HEK293 (cell line): ENCODE measurements around the gene KRTAP10-11.

Source experiments
- ZNF10 ChIP-seq: fragments of 450-650 bp; formaldehyde crosslinking; IDR thresholded peaks from 2 replicates; pipeline ENCODE4 v1.5.1; 2017; ENCODE audit warnings: missing biosample characterization, missing genetic modification characterization
- ZNF302 ChIP-seq: fragments of 450-650 bp; formaldehyde crosslinking; IDR thresholded peaks from 2 replicates; pipeline ENCODE4 v1.5.1; 2016; ENCODE audit warnings: missing biosample characterization, missing genetic modification characterization, low read depth
- ZNF571 ChIP-seq: fragments of 450-650 bp; formaldehyde crosslinking; IDR thresholded peaks from 2 replicates; pipeline ENCODE4 v1.5.0; 2017; ENCODE audit warnings: missing biosample characterization, missing genetic modification characterization
- TF ChIP-seq, protein P1 (sequence below): fragments of 450-650 bp; formaldehyde crosslinking; IDR thresholded peaks from 2 replicates; pipeline ENCODE4 v1.5.1; 2016; ENCODE audit warnings: missing biosample characterization, missing genetic modification characterization
- TF ChIP-seq, protein P2 (sequence below): fragments of 450-650 bp; formaldehyde crosslinking; IDR thresholded peaks from 2 replicates; pipeline ENCODE4 v1.5.1; 2016; ENCODE audit warnings: missing biosample characterization, missing genetic modification characterization
- TF ChIP-seq, protein P3 (sequence below): fragments of 450-650 bp; formaldehyde crosslinking; IDR thresholded peaks from 2 replicates; pipeline ENCODE4 v1.5.1; 2016; ENCODE audit warnings: missing biosample characterization, missing genetic modification characterization
- TF ChIP-seq, protein P4 (sequence below): fragments of 450-650 bp; formaldehyde crosslinking; conservative IDR thresholded peaks from 2 replicates; pipeline ENCODE4 v1.5.1; 2016; ENCODE audit warnings: low read depth, missing biosample characterization, missing genetic modification characterization

DNA sequence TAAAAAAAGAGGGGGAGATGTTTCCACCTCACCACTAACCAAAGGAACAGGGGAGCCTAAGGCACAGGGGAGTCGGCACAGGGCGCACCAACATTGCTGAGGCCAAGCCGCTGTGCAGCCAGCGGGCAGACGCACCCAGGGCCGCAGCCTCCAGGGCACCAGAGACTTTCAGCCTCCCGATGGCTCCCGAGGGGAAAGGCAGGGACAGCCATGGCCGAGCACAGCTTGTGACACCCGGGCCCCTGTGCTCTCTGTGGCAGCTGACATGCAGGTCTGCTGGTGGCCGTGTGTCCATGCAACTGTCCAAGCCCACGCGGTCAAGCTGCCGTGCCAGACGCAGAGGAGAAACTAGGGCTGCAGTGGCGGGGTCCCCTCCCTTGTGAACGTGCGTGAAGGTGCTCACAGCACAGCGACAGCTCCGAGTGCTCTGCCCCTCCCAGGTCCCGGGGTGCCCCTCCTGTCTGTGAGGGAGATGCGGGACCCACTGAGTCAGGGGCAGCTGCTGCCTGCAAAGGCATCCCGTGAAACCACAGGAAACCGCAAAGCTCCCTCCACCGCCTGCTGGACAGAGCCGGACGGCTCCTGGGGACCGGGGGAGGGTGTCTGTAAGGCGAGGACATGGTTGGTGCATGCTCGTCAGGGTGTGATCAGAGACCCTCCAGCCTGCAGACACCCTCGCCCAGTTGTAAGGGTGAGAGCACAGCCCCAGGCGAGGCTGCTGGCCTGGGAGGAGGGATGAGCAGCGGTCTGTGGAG lies 2.5 kb downstream of the KRTAP10-11 start:
- TF ChIP-seq ZNF302 (tag by site-specific recombination) (no peak), ZNF571 (tag by site-specific recombination) (no peak), ZNF10 (no peak)
- TF ChIP-seq, protein P1, sequence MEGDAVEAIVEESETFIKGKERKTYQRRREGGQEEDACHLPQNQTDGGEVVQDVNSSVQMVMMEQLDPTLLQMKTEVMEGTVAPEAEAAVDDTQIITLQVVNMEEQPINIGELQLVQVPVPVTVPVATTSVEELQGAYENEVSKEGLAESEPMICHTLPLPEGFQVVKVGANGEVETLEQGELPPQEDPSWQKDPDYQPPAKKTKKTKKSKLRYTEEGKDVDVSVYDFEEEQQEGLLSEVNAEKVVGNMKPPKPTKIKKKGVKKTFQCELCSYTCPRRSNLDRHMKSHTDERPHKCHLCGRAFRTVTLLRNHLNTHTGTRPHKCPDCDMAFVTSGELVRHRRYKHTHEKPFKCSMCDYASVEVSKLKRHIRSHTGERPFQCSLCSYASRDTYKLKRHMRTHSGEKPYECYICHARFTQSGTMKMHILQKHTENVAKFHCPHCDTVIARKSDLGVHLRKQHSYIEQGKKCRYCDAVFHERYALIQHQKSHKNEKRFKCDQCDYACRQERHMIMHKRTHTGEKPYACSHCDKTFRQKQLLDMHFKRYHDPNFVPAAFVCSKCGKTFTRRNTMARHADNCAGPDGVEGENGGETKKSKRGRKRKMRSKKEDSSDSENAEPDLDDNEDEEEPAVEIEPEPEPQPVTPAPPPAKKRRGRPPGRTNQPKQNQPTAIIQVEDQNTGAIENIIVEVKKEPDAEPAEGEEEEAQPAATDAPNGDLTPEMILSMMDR (tag by site-specific recombination): no peak
- TF ChIP-seq, protein P2, sequence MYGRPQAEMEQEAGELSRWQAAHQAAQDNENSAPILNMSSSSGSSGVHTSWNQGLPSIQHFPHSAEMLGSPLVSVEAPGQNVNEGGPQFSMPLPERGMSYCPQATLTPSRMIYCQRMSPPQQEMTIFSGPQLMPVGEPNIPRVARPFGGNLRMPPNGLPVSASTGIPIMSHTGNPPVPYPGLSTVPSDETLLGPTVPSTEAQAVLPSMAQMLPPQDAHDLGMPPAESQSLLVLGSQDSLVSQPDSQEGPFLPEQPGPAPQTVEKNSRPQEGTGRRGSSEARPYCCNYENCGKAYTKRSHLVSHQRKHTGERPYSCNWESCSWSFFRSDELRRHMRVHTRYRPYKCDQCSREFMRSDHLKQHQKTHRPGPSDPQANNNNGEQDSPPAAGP (tag by site-specific recombination): no peak
- TF ChIP-seq, protein P3, sequence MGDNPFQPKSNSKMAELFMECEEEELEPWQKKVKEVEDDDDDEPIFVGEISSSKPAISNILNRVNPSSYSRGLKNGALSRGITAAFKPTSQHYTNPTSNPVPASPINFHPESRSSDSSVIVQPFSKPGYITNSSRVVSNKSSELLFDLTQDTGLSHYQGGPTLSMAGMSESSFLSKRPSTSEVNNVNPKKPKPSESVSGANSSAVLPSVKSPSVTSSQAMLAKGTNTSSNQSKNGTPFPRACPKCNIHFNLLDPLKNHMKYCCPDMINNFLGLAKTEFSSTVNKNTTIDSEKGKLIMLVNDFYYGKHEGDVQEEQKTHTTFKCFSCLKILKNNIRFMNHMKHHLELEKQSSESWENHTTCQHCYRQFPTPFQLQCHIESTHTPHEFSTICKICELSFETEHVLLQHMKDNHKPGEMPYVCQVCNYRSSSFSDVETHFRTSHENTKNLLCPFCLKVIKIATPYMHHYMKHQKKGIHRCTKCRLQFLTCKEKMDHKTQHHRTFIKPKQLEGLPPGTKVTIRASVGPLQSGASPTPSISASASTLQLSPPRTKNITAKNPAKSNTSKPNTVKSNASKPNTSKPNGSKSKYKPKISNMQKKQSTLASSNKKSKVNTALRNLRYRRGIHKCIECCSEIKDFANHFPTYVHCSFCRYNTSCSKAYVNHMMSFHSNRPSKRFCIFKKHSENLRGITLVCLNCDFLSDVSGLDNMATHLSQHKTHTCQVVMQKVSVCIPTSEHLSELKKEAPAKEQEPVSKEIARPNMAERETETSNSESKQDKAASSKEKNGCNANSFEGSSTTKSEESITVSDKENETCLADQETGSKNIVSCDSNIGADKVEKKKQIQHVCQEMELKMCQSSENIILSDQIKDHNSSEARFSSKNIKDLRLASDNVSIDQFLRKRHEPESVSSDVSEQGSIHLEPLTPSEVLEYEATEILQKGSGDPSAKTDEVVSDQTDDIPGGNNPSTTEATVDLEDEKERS (tag by site-specific recombination): no peak
- TF ChIP-seq, protein P4, sequence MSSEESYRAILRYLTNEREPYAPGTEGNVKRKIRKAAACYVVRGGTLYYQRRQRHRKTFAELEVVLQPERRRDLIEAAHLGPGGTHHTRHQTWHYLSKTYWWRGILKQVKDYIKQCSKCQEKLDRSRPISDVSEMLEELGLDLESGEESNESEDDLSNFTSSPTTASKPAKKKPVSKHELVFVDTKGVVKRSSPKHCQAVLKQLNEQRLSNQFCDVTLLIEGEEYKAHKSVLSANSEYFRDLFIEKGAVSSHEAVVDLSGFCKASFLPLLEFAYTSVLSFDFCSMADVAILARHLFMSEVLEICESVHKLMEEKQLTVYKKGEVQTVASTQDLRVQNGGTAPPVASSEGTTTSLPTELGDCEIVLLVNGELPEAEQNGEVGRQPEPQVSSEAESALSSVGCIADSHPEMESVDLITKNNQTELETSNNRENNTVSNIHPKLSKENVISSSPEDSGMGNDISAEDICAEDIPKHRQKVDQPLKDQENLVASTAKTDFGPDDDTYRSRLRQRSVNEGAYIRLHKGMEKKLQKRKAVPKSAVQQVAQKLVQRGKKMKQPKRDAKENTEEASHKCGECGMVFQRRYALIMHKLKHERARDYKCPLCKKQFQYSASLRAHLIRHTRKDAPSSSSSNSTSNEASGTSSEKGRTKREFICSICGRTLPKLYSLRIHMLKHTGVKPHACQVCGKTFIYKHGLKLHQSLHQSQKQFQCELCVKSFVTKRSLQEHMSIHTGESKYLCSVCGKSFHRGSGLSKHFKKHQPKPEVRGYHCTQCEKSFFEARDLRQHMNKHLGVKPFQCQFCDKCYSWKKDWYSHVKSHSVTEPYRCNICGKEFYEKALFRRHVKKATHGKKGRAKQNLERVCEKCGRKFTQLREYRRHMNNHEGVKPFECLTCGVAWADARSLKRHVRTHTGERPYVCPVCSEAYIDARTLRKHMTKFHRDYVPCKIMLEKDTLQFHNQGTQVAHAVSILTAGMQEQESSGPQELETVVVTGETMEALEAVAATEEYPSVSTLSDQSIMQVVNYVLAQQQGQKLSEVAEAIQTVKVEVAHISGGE (tag by site-specific recombination): no peak
